ENCODE results near the gene GALNT12. TPM values are rescaled to one million over a fixed set of nuclear protein-coding genes. Genes with fewer than 3 reads are reported as not detected.

GALNT12 gene
- total and polyA plus RNA-seq, 2 experiments from 2014 or later: 14.6 to 23.6 TPM

DNA sequence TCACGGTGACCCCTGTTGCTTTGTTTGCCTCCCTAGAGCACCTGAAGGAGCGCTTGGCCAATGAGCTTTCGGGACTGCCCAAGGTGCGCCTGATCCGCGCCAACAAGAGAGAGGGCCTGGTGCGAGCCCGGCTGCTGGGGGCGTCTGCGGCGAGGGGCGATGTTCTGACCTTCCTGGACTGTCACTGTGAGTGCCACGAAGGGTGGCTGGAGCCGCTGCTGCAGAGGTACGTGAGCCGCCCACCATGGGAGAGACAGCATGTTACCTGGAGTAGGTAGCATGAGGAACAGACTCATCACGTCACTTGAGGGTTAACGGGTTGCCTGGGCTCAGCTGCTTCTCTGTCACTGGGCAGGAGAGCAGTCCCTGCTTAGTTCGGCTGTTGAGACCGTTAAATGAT lies 19.2 kb downstream of the GALNT12 start:
- Histone ChIP-seq H3K9me2 (ENCODE audit: insufficient read depth) (no peaks in the 10 kb centered on the region), H3K79me2 (replicated peaks; ENCODE audit: insufficient read depth) (no peaks in the 10 kb centered on the region), H3K27ac (ENCODE audit: low read depth) (no peak overlapping the region), H4K20me1 (replicated peaks; ENCODE audit: insufficient read depth) (no peaks in the 10 kb centered on the region), H3K4me2 (no peak overlapping the region), H2AFZ (no peak overlapping the region), H3K4me1 (ENCODE audit: insufficient read depth) (no peaks in the 10 kb centered on the region), H3K4me3 (no peak overlapping the region), H3K27me3 (ENCODE audit: insufficient read depth) (no peaks in the 10 kb centered on the region), H3K36me3 (ENCODE audit: insufficient read depth) (no peaks in the 10 kb centered on the region), H3F3A (replicated peaks; ENCODE audit: low read depth) (no peaks in the 10 kb centered on the region)
- H3K27ac Mint-ChIP-seq: no peak overlapping the region
- peaks cover 2% of the 10 kb centered on the region; the same call in 1 of the 3 replicates for H3K4me1 Mint-ChIP-seq
- no peaks in the 10 kb centered on the region; the same call in 2 of the 3 replicates for H3K9me3 Mint-ChIP-seq
- H3K4me3 Mint-ChIP-seq: no peak overlapping the region
- H3K27me3 Mint-ChIP-seq (ENCODE audit: insufficient read depth, low read depth, poor library complexity): peaks cover 3% of the 10 kb centered on the region
- peaks cover 11% of the 10 kb centered on the region for H3K36me3 Mint-ChIP-seq (ENCODE audit: low read depth)
- DNase-seq (ENCODE audit: low spot score) (no peak), ATAC-seq (no peak)
- TF ChIP-seq EZH2 (IDR thresholded peaks at IDR 0.05; ENCODE audit: low read depth, unreplicated experiment): no peak
- TF ChIP-seq STAT1 (IDR thresholded peaks at IDR 0.05; ENCODE audit: unreplicated experiment): no peak
- TF ChIP-seq, protein P1, sequence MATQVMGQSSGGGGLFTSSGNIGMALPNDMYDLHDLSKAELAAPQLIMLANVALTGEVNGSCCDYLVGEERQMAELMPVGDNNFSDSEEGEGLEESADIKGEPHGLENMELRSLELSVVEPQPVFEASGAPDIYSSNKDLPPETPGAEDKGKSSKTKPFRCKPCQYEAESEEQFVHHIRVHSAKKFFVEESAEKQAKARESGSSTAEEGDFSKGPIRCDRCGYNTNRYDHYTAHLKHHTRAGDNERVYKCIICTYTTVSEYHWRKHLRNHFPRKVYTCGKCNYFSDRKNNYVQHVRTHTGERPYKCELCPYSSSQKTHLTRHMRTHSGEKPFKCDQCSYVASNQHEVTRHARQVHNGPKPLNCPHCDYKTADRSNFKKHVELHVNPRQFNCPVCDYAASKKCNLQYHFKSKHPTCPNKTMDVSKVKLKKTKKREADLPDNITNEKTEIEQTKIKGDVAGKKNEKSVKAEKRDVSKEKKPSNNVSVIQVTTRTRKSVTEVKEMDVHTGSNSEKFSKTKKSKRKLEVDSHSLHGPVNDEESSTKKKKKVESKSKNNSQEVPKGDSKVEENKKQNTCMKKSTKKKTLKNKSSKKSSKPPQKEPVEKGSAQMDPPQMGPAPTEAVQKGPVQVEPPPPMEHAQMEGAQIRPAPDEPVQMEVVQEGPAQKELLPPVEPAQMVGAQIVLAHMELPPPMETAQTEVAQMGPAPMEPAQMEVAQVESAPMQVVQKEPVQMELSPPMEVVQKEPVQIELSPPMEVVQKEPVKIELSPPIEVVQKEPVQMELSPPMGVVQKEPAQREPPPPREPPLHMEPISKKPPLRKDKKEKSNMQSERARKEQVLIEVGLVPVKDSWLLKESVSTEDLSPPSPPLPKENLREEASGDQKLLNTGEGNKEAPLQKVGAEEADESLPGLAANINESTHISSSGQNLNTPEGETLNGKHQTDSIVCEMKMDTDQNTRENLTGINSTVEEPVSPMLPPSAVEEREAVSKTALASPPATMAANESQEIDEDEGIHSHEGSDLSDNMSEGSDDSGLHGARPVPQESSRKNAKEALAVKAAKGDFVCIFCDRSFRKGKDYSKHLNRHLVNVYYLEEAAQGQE (IDR thresholded peaks at IDR 0.05; ENCODE audit: unreplicated experiment): no peak
- no peak for TF ChIP-seq CREB1 (CRISPR knock-in tag; IDR thresholded peaks at IDR 0.05; ENCODE audit: low read depth)
- TF ChIP-seq ZNF114 (CRISPR knock-in tag; IDR thresholded peaks at IDR 0.05): no peak
- TF ChIP-seq POLR2AphosphoS5 (IDR thresholded peaks at IDR 0.05; ENCODE audit: low read depth): no peak
- TF ChIP-seq JUNB (IDR thresholded peaks at IDR 0.05; ENCODE audit: unreplicated experiment): no peak
- TF ChIP-seq, protein P2, sequence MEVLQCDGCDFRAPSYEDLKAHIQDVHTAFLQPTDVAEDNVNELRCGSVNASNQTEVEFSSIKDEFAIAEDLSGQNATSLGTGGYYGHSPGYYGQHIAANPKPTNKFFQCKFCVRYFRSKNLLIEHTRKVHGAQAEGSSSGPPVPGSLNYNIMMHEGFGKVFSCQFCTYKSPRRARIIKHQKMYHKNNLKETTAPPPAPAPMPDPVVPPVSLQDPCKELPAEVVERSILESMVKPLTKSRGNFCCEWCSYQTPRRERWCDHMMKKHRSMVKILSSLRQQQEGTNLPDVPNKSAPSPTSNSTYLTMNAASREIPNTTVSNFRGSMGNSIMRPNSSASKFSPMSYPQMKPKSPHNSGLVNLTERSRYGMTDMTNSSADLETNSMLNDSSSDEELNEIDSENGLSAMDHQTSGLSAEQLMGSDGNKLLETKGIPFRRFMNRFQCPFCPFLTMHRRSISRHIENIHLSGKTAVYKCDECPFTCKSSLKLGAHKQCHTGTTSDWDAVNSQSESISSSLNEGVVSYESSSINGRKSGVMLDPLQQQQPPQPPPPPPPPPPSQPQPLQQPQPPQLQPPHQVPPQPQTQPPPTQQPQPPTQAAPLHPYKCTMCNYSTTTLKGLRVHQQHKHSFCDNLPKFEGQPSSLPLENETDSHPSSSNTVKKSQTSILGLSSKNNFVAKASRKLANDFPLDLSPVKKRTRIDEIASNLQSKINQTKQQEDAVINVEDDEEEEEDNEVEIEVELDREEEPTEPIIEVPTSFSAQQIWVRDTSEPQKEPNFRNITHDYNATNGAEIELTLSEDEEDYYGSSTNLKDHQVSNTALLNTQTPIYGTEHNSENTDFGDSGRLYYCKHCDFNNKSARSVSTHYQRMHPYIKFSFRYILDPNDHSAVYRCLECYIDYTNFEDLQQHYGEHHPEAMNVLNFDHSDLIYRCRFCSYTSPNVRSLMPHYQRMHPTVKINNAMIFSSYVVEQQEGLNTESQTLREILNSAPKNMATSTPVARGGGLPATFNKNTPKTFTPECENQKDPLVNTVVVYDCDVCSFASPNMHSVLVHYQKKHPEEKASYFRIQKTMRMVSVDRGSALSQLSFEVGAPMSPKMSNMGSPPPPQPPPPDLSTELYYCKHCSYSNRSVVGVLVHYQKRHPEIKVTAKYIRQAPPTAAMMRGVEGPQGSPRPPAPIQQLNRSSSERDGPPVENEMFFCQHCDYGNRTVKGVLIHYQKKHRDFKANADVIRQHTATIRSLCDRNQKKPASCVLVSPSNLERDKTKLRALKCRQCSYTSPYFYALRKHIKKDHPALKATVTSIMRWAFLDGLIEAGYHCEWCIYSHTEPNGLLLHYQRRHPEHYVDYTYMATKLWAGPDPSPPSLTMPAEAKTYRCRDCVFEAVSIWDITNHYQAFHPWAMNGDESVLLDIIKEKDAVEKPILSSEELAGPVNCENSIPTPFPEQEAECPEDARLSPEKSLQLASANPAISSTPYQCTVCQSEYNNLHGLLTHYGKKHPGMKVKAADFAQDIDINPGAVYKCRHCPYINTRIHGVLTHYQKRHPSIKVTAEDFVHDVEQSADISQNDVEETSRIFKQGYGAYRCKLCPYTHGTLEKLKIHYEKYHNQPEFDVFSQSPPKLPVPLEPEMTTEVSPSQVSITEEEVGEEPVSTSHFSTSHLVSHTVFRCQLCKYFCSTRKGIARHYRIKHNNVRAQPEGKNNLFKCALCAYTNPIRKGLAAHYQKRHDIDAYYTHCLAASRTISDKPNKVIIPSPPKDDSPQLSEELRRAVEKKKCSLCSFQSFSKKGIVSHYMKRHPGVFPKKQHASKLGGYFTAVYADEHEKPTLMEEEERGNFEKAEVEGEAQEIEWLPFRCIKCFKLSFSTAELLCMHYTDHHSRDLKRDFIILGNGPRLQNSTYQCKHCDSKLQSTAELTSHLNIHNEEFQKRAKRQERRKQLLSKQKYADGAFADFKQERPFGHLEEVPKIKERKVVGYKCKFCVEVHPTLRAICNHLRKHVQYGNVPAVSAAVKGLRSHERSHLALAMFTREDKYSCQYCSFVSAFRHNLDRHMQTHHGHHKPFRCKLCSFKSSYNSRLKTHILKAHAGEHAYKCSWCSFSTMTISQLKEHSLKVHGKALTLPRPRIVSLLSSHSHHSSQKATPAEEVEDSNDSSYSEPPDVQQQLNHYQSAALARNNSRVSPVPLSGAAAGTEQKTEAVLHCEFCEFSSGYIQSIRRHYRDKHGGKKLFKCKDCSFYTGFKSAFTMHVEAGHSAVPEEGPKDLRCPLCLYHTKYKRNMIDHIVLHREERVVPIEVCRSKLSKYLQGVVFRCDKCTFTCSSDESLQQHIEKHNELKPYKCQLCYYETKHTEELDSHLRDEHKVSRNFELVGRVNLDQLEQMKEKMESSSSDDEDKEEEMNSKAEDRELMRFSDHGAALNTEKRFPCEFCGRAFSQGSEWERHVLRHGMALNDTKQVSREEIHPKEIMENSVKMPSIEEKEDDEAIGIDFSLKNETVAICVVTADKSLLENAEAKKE (CRISPR knock-in tag; IDR thresholded peaks at IDR 0.05): no peak
- TF ChIP-seq CTCF (conservative IDR thresholded peaks at IDR 0.05; ENCODE audit: low read depth in 2 of 2): no peak
- no peak for TF ChIP-seq ETS1 (IDR thresholded peaks at IDR 0.05)
- TF ChIP-seq ZNF331 (CRISPR knock-in tag; IDR thresholded peaks at IDR 0.05; ENCODE audit: low read depth): no peak
- TF ChIP-seq EZH2phosphoT487 (IDR thresholded peaks at IDR 0.05; ENCODE audit: unreplicated experiment): no peak
- no peak for TF ChIP-seq NANOG (IDR thresholded peaks at IDR 0.05; ENCODE audit: borderline replicate concordance)
